Measurements from ENCODE around the gene ZNF664. TPM values are rescaled to one million over a fixed set of nuclear protein-coding genes. Genes with fewer than 3 reads are reported as not detected.

The ZNF664 gene
- total RNA-seq, 2 donors from 2014 or later = 131 to 139 TPM

DNA sequence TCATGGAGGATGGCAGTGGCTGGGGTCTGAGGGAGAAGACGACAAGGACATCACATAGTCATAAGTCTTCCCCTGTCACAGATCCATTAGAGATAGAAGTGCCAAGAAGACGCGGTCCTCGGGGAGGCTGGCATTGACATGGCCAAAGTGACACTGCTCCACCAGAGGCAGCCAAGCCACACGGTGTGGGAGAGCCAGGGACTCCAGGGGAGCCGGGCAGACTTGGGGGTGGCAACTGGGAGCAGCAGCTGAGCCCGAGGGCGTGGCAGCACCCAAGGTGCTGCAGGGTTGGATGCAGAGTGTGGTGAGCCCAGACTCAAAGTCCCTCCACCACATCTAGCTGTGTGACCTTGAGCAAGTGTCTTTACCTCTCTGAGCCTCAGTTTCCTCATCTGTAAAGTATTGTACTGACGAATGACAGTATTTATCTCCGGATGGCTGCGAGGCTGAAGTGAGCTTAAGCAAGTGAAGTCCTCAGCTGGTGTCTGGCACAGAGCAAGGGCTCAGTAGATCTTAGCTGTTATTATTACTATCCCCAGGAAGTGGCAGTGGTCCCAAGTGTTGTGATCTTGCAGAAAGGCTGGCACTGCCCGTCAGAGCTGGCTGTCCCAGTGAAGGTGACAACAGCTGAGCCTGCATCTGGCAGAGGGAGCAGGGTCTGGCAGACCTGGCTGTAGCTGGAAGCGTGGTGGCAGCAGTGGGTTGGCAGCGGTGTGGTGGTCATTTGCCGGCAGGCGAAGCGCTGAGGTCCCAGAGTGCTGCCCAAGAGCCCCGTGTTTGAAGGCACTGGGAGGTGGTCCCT, 54.9 kb downstream of the ZNF664 start:
- Histone ChIP-seq H3K4me3 (ENCODE audit: low read length) (no peak overlapping the region), H3K27me3 (ENCODE audit: control insufficient read depth, insufficient read depth, low read length, poor library complexity, severe bottlenecking) (no peaks in the 10 kb centered on the region), H3K9ac (ENCODE audit: extremely low read depth, low read length, poor library complexity, severe bottlenecking) (no peak overlapping the region), H3K36me3 (ENCODE audit: control insufficient read depth, insufficient read depth, low read length) (no peaks in the 10 kb centered on the region), H3K4me1 (ENCODE audit: control insufficient read depth, insufficient read depth, low read length) (no peaks in the 10 kb centered on the region), H3K9me3 (ENCODE audit: control insufficient read depth, low read length) (peaks cover 10% of the 10 kb centered on the region), H3K27ac (ENCODE audit: low read depth, low read length) (no peak overlapping the region)
- DNase-seq = no peak
- no peak for TF ChIP-seq CTCF (conservative IDR thresholded peaks at IDR 0.05)
- H3K27me3 Mint-ChIP-seq (ENCODE audit: insufficient read depth) = peaks cover 2% of the 10 kb centered on the region
- H3K36me3 Mint-ChIP-seq (ENCODE audit: low read depth) = peaks cover 9% of the 10 kb centered on the region
- peaks cover 20% of the 10 kb centered on the region for H3K9me3 Mint-ChIP-seq
- 92% methylated on average over 12 to 18 of the region's 18 CpGs for WGBS, 2 experiments (ENCODE audit: insufficient coverage in 1 of 2, insufficient read length in 1 of 2)
- peaks cover 6% of the 10 kb centered on the region for H3K4me1 Mint-ChIP-seq
- no peak overlapping the region for H3K4me3 Mint-ChIP-seq
- no peak overlapping the region for H3K27ac Mint-ChIP-seq

GRCh38 chr12:124028555-124028925, 55.5 kb downstream of the ZNF664 start:
- Histone ChIP-seq H3K4me3 (ENCODE audit: low read length) (no peak overlapping the region), H3K27ac (ENCODE audit: low read depth, low read length) (no peak overlapping the region), H3K9ac (ENCODE audit: extremely low read depth, low read length, poor library complexity, severe bottlenecking) (no peak overlapping the region), H3K27me3 (ENCODE audit: control insufficient read depth, insufficient read depth, low read length, poor library complexity, severe bottlenecking) (no peaks in the 10 kb centered on the region), H3K9me3 (ENCODE audit: control insufficient read depth, low read length) (peaks cover 10% of the 10 kb centered on the region), H3K36me3 (ENCODE audit: control insufficient read depth, insufficient read depth, low read length) (no peaks in the 10 kb centered on the region), H3K4me1 (ENCODE audit: control insufficient read depth, insufficient read depth, low read length) (no peaks in the 10 kb centered on the region)
- peaks cover 2% of the 10 kb centered on the region for H3K27me3 Mint-ChIP-seq (ENCODE audit: insufficient read depth)
- peaks cover 9% of the 10 kb centered on the region for H3K36me3 Mint-ChIP-seq (ENCODE audit: low read depth)
- peaks cover 6% of the 10 kb centered on the region for H3K4me1 Mint-ChIP-seq
- DNase-seq = no peak
- H3K4me3 Mint-ChIP-seq = no peak overlapping the region
- H3K27ac Mint-ChIP-seq = no peak overlapping the region
- H3K9me3 Mint-ChIP-seq = peaks cover 17% of the 10 kb centered on the region
- 91 to 93% methylated on average over 5 of the region's 5 CpGs for WGBS, 2 experiments (ENCODE audit: insufficient coverage in 1 of 2, insufficient read length in 1 of 2)
- TF ChIP-seq CTCF (conservative IDR thresholded peaks at IDR 0.05) = no peak

DNA sequence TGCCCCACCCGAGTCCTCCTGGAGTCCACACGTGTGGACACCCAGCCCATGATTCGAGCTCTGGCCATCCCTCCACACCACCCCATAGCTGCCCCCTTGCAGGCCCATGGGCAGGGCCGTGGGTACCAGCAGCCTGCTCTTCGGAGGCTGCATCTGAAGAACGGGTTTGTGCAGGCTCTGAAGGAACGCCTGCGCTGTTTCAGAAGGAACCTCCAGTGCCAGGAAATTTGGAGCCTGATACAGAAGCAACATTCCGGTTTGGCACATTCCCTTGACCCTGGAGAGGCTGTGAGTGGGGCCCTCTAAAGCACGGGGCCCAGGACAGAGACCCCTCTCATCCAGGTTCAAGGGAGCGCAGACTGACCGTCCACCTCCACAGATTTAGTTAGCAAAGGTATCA, 57.0 kb downstream of the ZNF664 start:
- no peaks in the 10 kb centered on the region for H3K36me3 ChIP-seq (ENCODE audit: control insufficient read depth, insufficient read depth, low read length)
- TF ChIP-seq CTCF (conservative IDR thresholded peaks at IDR 0.05) = no peak
- peaks cover 10% of the 10 kb centered on the region for H3K9me3 ChIP-seq (ENCODE audit: control insufficient read depth, low read length)
- no peak overlapping the region for H3K27ac Mint-ChIP-seq
- peaks cover 9% of the 10 kb centered on the region for H3K36me3 Mint-ChIP-seq (ENCODE audit: low read depth)
- H3K27me3 Mint-ChIP-seq (ENCODE audit: insufficient read depth) = peaks cover 2% of the 10 kb centered on the region
- H3K4me3 Mint-ChIP-seq = no peak overlapping the region
- H3K27ac ChIP-seq (ENCODE audit: low read depth, low read length) = no peak overlapping the region
- H3K9ac ChIP-seq (ENCODE audit: extremely low read depth, low read length, poor library complexity, severe bottlenecking) = no peak overlapping the region
- peaks cover 17% of the 10 kb centered on the region for H3K9me3 Mint-ChIP-seq
- H3K4me1 Mint-ChIP-seq = peaks cover 6% of the 10 kb centered on the region
- 80 to 91% methylated on average over 6 to 12 of the region's 12 CpGs for WGBS, 2 experiments (ENCODE audit: insufficient coverage in 1 of 2, insufficient read length in 1 of 2)
- H3K4me3 ChIP-seq (ENCODE audit: low read length) = no peak overlapping the region
- H3K27me3 ChIP-seq (ENCODE audit: control insufficient read depth, insufficient read depth, low read length, poor library complexity, severe bottlenecking) = no peaks in the 10 kb centered on the region
- H3K4me1 ChIP-seq (ENCODE audit: control insufficient read depth, insufficient read depth, low read length) = no peaks in the 10 kb centered on the region
- DNase-seq = no peak
